HG02763 (cell line): ENCODE measurements around the gene RTN4R.
"Not testable (repeated sequence)": the region's sequence is repeated elsewhere in the genome, so short reads cannot be mapped to it uniquely, and the experiment has no call there.

ENCODE experiments used
- ATAC-seq: cut with Tn5 transposase; IDR thresholded peaks from one replicate; pipeline ENCODE4 v1.9.1; 2021; ENCODE audit warnings: mild to moderate bottlenecking, moderate library complexity; ENCODE audit not compliant: unreplicated experiment

Gene RTN4R

GRCh38 chr22:20305894-20306645, 38.0 kb upstream of the RTN4R start:
- no peak for ATAC-seq

DNA sequence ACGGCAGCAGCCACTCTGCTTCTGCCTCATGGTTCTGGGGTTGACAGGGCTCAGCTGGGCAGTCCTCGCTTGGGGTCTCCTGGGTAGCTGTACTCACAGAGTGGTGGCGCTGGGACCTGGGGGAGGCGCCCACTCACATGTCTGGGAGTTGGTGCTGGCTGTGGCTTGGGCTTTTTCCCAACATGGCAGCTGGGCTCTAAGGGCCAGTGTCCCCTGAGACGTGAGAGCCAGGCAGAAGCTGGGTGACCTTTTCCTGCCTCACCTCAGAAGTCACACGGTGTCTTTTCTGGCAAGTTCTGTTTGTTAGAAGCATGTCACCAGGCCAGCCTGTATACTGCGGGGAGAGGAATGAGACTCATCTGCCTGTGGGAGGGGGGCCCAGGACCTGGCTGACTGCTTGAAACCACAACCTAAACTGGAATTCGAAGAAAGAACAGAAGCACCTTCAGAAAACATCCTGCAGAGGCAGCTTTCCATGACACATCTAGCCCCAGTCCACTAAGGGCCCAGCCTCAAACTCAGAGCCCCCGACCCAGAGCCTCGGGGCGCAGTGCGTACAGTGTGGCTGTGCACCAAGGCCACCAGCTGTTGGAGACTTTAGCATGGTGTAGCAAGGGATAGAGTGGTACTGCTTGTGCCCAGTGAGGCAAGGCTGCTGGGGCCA, 37.2 kb upstream of the RTN4R start:
- not testable (repeated sequence) for ATAC-seq

- ATAC-seq, result no peak
Measured at GRCh38 chr22:20304646-20305045, 36.5 kb upstream of the RTN4R start.

- ATAC-seq, result not testable (repeated sequence)
Measured at GRCh38 chr22:20303229-20303534, 35.1 kb upstream of the RTN4R start.

GRCh38 chr22:20302438-20303228, 34.5 kb upstream of the RTN4R start:
- no peak for ATAC-seq

DNA sequence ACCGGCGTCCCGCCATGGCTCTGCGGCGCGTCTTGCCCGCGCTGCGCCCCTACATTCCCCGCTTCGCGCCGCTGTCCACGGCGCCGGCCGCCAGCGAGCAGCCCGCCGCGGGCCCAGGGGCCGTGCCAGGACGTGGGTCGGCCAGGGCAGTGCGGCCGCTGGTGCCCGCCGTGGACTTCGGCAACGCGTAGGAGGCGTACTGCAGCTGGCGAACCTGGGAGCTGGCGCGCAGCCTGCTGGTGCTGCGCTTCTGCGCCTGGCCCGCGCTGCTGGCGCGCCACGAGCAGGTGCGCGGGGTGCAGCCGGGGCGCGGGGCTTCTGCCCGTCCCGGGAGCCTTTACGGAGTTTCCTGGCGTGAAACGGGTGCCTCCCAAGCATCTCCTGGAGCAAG, 31.6 kb upstream of the RTN4R start:
- peak; percentile 21 for ATAC-seq

- peak; percentile 59 for ATAC-seq
Measured at GRCh38 chr22:20298803-20299745, 31.0 kb upstream of the RTN4R start.

DNA sequence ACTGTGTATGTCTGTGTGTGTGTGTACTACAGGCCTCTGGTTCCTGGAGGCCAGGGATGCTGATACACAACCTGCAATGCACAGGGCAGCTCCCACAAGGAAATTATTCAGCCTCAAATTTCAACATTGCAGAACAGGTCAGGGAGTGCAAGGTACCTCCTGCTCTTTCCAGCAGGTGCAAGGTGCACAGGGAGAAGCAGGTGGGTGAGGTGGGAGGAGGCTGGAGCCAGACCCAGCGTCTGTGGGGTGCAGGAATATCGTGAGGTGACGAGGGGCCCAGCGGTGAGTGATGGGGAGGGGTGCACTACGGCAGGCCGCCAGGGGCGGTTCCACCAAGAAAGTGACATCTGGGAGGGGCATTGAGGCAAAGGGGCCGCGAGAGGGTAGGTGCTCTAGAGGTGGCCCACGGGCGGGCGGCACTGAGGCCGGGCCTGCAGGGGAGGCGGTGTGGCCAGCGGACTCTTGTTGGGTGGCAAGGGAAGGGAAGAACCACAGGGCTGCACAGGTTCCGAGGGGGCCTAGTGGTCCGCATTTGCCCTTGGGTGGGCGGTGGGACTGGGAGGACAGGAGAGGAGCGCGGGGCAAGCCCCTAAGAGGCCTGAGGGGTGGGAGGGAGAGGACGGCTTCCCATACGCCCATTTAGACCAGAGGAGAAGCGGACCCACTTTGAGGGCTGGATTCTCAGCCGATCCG, 30.1 kb upstream of the RTN4R start:
- no peak for ATAC-seq

DNA sequence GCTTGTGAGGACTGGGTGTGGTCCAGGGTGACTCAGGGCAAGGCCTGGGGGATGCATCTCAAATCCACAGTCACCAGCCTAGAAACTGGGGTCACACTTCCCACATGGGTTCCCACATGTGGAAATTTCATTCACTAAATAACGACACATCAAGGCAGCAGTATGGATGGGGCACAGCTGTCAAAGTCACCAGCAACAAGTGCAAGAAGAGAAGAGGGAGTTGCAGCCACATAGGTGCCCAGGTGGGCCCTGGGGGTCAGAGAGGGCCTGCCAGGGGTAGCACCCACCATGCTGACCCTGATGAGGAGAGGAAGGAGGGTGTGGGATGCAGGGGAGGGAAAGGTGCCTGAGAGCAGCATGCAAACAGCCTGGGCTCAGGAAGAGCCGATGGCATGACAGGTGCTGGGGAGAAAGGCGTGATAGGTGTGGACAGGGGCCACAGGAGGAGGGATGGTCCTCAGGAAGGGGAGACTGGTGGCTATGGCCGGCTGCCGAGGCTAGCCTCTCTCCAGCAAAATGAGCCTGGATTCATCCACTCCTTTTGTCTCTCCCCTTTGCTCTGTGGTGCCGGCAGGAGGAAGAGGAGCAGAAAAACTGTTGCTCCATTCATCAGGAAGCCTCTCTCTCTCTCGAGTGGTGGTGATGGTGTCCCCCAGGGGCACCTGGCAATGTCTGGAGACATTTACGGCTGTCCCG, 29.4 kb upstream of the RTN4R start:
- no peak for ATAC-seq

DNA sequence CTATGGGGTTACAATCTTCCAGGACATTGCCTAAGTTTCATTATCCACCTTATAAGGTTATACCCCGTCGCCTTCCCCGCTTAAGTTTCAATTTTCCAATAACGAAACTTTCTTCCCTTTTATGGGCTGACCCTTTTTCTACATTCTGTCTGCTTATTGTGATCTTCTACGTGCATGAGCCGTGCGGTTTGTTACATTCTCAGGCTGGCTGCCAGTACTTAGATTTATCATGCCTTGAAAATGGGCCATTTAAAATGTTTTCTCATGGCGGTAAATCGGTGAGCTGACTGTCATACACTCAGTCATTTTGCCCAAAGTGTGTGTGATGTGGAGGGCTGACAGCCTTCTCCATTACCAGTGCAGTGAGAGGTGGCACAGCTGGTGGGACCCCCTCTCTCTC, 28.5 kb upstream of the RTN4R start:
- ATAC-seq, result no peak

- no peak for ATAC-seq
Measured at GRCh38 chr22:20295262-20296064, 27.3 kb upstream of the RTN4R start.

- ATAC-seq, result no peak
Measured at GRCh38 chr22:20292673-20293232, 24.6 kb upstream of the RTN4R start.

DNA sequence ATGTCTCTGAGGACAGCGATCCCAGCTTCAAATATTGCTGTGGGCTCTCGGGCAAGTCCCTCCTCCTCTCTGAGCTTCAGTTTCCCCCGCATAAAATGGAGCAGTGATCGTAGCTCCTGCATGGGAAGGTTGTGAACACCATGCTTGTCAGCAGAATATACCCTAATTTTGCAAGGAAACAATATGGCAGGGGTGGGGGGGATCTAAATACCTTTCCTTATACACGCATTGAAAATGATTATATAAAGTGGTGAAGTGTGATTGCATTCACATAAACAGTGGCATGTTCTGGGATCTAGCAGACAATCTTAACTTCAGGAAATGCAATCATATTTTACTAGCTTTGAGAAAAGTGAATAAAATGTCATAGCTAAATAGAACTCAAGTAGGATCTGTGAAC, 24.0 kb upstream of the RTN4R start:
- ATAC-seq, result no peak

DNA sequence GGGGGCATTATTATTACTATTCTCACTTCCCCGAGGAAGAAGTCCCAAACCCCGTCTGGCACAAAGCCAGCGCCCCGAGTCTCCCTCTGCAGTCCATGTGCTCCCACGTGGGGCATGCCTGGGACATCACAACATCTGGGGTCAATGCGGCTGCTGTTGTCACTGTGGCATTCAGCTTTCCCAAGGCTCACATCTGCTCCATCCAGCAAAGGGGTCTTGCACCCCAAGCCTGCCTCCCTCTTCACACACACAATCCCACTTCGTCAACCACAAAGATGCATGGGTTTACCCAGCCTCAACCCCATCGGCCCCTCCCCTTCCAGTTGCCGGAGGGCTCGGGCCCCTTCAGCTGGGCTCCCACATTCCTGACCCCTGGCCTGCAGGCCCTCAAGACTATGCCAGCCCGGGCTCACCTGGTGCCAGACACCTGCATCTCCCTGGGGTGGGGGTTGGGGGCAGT, 23.5 kb upstream of the RTN4R start:
- ATAC-seq, result no peak

DNA sequence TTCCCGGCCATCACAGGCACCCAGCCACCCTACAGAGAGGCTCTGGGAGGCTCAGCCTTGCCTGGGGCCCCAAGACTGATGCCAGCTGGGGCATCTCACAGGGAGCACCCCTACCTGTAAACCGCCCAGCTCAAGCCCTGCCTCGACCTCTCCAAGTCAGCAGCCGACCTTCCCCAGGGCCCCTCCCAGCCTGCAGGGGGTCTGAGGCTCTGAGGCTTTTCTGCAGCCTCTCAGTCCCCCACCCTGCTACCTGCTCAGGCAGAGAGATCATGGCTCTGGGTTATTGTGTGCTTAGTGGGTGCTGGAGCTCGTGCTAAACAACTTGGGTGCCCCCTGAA, 23.1 kb upstream of the RTN4R start:
- no peak for ATAC-seq

DNA sequence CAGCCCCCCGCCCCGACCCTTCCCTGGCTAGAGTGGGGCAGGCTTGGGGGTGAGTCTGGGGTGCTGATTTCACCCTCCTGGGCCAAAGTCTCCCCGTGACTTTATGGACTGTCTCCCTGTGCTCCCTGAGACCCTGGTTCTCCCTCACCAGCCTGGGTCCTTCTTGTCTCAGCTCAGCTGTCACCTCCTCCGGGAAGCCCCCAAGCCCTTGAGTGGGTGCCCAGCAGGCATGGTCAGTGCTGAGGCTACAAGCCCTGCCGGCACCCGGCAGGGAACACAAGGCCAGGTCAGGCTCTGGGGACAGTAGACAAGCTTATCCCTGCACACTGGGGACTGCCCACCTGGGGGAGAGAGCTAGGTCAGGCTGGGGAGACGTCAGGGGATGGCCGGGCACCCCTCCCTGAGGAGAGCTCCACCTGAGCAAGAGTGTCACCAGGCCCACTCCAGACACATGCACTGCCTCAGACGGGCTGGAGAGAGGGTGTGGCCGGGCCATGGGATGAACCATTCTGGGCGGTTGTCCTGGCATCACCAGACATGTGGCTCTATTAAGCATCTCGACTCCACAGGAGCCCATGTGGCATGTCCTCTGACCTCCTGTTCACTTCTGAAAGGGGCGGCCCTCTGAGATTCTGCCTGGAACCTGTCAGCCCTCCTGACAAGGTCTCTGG, 22.6 kb upstream of the RTN4R start:
- ATAC-seq, result no peak

- ATAC-seq, result no peak
Measured at GRCh38 chr22:20290045-20290392, 21.9 kb upstream of the RTN4R start.
